Adrenal gland (tissue), 5 donors: Measurements from ENCODE around the gene SHROOM4.

Experiments used
- POLR2A ChIP-seq, 2 donors: fragments of 450-650 bp; IDR thresholded peaks; one replicate each; pipeline ENCODE4 v1.6.1; 2017; ENCODE audit warnings: antibody characterized with exemption in 2 of 2, mild to moderate bottlenecking in 2 of 2, moderate library complexity in 1 of 2
- TF ChIP-seq, protein P1 (sequence below), 6 experiments: fragments of 450-650 bp in 4 of 6; fragments of 200-600 bp in 2 of 6; sonication (generic) in 1 of 6; IDR thresholded peaks; 1 replicate in 5 of 6; 2 replicates in 1 of 6; pipeline versions ENCODE4 v1.5.1 to v1.8.0; 2016 to 2021; ENCODE audit warnings: antibody characterized with exemption in 6 of 6, mild to moderate bottlenecking in 2 of 6, moderate library complexity in 1 of 6
- donor health status: DM: no; HTN: no; CAD: no.

DNA sequence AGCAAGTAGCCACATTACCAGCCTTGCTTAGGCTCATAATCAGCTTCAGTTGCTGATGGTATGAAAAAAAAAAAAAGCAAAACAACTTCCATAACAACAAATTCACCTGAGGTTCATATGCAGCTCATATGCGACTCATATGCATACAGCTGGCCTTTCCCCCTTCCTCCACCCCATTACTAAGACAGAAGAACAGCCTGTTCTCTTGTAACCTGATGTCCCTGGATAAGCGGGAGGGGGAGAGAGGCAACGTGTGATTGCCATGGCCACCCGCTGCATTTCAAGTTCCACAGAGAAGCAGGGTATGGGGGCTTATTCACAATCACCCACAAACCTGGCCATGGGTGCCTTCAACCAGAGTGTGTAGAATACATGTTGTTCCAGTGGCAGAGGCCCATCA is 248.3 kb downstream of the SHROOM4 start:
- TF ChIP-seq POLR2A (IDR thresholded peaks at IDR 0.05), result no peak
- TF ChIP-seq, protein P1, sequence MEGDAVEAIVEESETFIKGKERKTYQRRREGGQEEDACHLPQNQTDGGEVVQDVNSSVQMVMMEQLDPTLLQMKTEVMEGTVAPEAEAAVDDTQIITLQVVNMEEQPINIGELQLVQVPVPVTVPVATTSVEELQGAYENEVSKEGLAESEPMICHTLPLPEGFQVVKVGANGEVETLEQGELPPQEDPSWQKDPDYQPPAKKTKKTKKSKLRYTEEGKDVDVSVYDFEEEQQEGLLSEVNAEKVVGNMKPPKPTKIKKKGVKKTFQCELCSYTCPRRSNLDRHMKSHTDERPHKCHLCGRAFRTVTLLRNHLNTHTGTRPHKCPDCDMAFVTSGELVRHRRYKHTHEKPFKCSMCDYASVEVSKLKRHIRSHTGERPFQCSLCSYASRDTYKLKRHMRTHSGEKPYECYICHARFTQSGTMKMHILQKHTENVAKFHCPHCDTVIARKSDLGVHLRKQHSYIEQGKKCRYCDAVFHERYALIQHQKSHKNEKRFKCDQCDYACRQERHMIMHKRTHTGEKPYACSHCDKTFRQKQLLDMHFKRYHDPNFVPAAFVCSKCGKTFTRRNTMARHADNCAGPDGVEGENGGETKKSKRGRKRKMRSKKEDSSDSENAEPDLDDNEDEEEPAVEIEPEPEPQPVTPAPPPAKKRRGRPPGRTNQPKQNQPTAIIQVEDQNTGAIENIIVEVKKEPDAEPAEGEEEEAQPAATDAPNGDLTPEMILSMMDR (IDR thresholded peaks at IDR 0.05), result no peak
